Endodermal cell (in vitro differentiated cells): ENCODE data around the gene DSEL. TPM values are rescaled to one million over a fixed set of nuclear protein-coding genes. Genes with fewer than 3 reads are reported as not detected.

Source experiments
- DNase-seq: peaks from one replicate; pipeline ENCODE4 v3.0.0-alpha.2; 2017
- H3K27ac ChIP-seq: 2 replicates; pipeline ENCODE4 v1.5.1; 2013; ENCODE audit warnings: mild to moderate bottlenecking, low read depth, low read length, moderate library complexity
- H3K27me3 ChIP-seq: 2 replicates; pipeline ENCODE4 v1.6.1; 2013; ENCODE audit warnings: mild to moderate bottlenecking, low read length, moderate library complexity; ENCODE audit not compliant: insufficient read depth, control insufficient read depth, poor library complexity, severe bottlenecking
- H3K36me3 ChIP-seq: 2 replicates; pipeline ENCODE4 v1.7.0; 2013; ENCODE audit warnings: mild to moderate bottlenecking, low read length, moderate library complexity; ENCODE audit not compliant: control insufficient read depth, insufficient read depth
- H3K4me1 ChIP-seq: one replicate; pipeline ENCODE4 v1.7.0; 2013; ENCODE audit warnings: low read length; ENCODE audit not compliant: control insufficient read depth, insufficient read depth
- H3K4me3 ChIP-seq: 2 replicates; pipeline ENCODE4 v1.5.1; 2013; ENCODE audit warnings: mild to moderate bottlenecking, low read length, moderate library complexity
- H3K9ac ChIP-seq: 2 replicates; pipeline ENCODE4 v1.6.1; 2013; ENCODE audit warnings: mild to moderate bottlenecking, low read length, moderate library complexity; ENCODE audit not compliant: poor library complexity, severe bottlenecking; ENCODE audit errors: extremely low read depth
- H3K9me3 ChIP-seq: 2 replicates; pipeline ENCODE4 v1.6.1; 2013; ENCODE audit warnings: mild to moderate bottlenecking, low read length, moderate library complexity; ENCODE audit not compliant: control insufficient read depth
- H3K27ac Mint-ChIP-seq: 2 replicates; pipeline ENCODE4 v1.8.0; 2020; ENCODE audit warnings: mixed read lengths
- H3K27me3 Mint-ChIP-seq: 2 replicates; pipeline ENCODE4 v1.8.0; 2021; ENCODE audit warnings: mild to moderate bottlenecking, mixed read lengths; ENCODE audit not compliant: insufficient read depth
- H3K36me3 Mint-ChIP-seq: 2 replicates; pipeline ENCODE4 v1.8.0; 2020; ENCODE audit warnings: low read depth, mixed read lengths
- H3K4me1 Mint-ChIP-seq: 2 replicates; pipeline ENCODE4 v1.8.0; 2020; ENCODE audit warnings: mixed read lengths
- H3K4me3 Mint-ChIP-seq: 2 replicates; pipeline ENCODE4 v1.8.0; 2020; ENCODE audit warnings: mild to moderate bottlenecking, moderate library complexity, mixed read lengths
- H3K9me3 Mint-ChIP-seq: 2 replicates; pipeline ENCODE4 v1.8.0; 2020; ENCODE audit warnings: mild to moderate bottlenecking, mixed read lengths
- WGBS, 2 experiments: methylation state at CpG; one replicate each; pipeline versions ENCODE4 v1.1.5 to v1.1.7; 2013; ENCODE audit warnings: missing lambda C conversion rate in 2 of 2, mixed read lengths in 1 of 2; ENCODE audit not compliant: insufficient coverage in 1 of 2, insufficient read length in 1 of 2; 5-methylcytosine and 5-hydroxymethylcytosine counted together
- long read RNA-seq, 4 experiments: library from polyadenylated mRNA in 2 of 4; library from RNA in 1 of 4; library from capped mRNA in 1 of 4; stranded (forward) in 3 of 4; unstranded in 1 of 4; transcript quantifications; one replicate each; pipeline ENCODE4 v2.0.0, GENCODE V29; 2020 to 2021; ENCODE audit warnings: inconsistent platforms in 1 of 4
- polyA plus RNA-seq, 2 experiments: library from polyadenylated mRNA; stranded (reverse); fragments of 50-300 nt; gene quantifications; one replicate each; pipeline ENCODE4 v1.2.3, GENCODE V29; 2013
- total RNA-seq, 2 donors: library from RNA; stranded (reverse); fragmentation: NEBNext Ultra II Directional in 1 of 2; extraction: Animal tissue kit (Norgen Biotek cat#: 25700) in 1 of 2; gene quantifications; 2 replicates in 1 of 2; 3 replicates in 1 of 2; pipeline ENCODE4 v1.2.1, GENCODE V29; 2021
- TF ChIP-seq, protein P1 (sequence below): fragments of 200-600 bp; sonication (generic); conservative IDR thresholded peaks from 2 replicates; pipeline ENCODE4 v1.5.0; 2021; ENCODE audit warnings: antibody characterized with exemption, mild to moderate bottlenecking

DSEL gene
- 1 to 10 TPM; 6.0 to 9.0 TPM for total RNA-seq
- polyA plus RNA-seq (2013, experiment 1 of 2): 3.1 TPM
- polyA plus RNA-seq (2013, experiment 2 of 2): 3.2 TPM
- long read RNA-seq, experiment 1, full-length matches to known transcripts: 4 of 7 reads
- long read RNA-seq, experiment 1, partial matches to known transcripts: 0 of 7 reads
- long read RNA-seq, experiment 1, other reads (novel, unspliced or antisense): 3 of 7 reads
- long read RNA-seq, experiment 2, full-length matches to known transcripts: 10 of 13 reads
- long read RNA-seq, experiment 2, partial matches to known transcripts: 1 of 13 reads
- long read RNA-seq, experiment 2, other reads (novel, unspliced or antisense): 2 of 13 reads
- long read RNA-seq, experiment 3, full-length matches to known transcripts: 23 of 29 reads
- long read RNA-seq, experiment 3, partial matches to known transcripts: 0 of 29 reads
- long read RNA-seq, experiment 3, other reads (novel, unspliced or antisense): 6 of 29 reads
- long read RNA-seq, experiment 4: 0 reads

DNA sequence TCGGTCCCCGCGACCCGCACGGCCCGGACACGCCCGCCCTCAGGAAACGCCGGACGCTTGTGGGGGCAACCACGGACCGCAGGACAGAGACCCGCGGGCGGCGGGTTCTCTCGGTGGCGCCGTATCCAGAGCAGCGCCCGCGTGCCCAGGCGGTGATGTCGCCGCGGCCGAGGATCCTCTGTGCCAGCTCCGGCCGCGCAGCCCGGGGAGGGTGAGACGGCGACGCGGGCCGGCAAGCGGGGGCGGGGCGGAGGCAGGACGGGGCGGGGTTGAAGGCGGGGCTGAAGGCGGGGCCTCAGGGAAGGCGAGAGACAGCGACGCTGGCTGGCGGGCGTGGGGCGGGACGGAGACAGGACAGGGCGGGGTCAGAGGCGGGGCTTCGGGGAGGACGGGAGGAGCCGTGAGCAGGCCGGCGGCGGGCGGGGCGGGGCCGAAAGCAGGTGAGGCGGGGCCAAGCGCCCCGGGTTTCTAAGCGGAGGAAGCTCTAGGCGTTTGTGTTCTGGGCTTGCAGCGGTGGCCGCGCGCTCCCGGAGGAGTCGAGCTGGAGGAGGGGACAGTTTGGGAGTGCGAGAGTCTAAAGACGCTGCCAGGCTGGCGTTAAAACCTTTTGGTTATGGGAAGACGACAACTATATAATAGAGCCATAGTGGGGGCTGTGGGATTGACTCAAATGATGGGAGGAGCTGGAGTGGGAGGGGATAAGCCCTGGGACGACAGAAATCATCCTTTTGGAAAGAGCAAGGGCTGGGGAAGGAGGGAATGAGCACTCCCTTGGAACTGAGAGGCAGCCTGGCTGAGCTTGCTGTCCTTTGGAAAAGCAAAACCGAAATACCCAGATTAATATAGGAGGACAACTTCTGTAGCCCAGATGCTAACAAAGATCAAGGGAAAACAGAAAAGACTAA lies at the start of gene DSEL:
DSEL (minus strand) TSS at position 182 of the 905 bp plus-strand sequence. CDS start 2,112 bp downstream, outside the sequence.
- H3K9me3 ChIP-seq: no peaks in the 10 kb centered on the region
- H3K4me1 ChIP-seq: no peaks in the 10 kb centered on the region
- H3K9me3 Mint-ChIP-seq: no peaks in the 10 kb centered on the region
- peak within 1 kb of the TSS; percentile 79 for H3K4me3 Mint-ChIP-seq
- H3K27me3 ChIP-seq: no peaks in the 10 kb centered on the region
- no peaks in the 10 kb centered on the region for H3K27me3 Mint-ChIP-seq
- H3K9ac ChIP-seq: peak within 1 kb of the TSS; percentile 70
- H3K36me3 ChIP-seq: peaks cover 20% of the 10 kb centered on the region
- H3K27ac Mint-ChIP-seq: peak within 1 kb of the TSS; percentile 95
- peak within 1 kb of the TSS; percentile 41 for H3K27ac ChIP-seq
- H3K36me3 Mint-ChIP-seq: peaks cover 13% of the 10 kb centered on the region
- peak within 1 kb of the TSS; percentile 96 for H3K4me3 ChIP-seq
- 0% methylated on average over 19 to 79 of the region's 79 CpGs for WGBS, 2 experiments
- peak; percentile 100 for DNase-seq
- H3K4me1 Mint-ChIP-seq: peaks cover 15% of the 10 kb centered on the region
- TF ChIP-seq, protein P1, sequence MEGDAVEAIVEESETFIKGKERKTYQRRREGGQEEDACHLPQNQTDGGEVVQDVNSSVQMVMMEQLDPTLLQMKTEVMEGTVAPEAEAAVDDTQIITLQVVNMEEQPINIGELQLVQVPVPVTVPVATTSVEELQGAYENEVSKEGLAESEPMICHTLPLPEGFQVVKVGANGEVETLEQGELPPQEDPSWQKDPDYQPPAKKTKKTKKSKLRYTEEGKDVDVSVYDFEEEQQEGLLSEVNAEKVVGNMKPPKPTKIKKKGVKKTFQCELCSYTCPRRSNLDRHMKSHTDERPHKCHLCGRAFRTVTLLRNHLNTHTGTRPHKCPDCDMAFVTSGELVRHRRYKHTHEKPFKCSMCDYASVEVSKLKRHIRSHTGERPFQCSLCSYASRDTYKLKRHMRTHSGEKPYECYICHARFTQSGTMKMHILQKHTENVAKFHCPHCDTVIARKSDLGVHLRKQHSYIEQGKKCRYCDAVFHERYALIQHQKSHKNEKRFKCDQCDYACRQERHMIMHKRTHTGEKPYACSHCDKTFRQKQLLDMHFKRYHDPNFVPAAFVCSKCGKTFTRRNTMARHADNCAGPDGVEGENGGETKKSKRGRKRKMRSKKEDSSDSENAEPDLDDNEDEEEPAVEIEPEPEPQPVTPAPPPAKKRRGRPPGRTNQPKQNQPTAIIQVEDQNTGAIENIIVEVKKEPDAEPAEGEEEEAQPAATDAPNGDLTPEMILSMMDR: no peak

DNA sequence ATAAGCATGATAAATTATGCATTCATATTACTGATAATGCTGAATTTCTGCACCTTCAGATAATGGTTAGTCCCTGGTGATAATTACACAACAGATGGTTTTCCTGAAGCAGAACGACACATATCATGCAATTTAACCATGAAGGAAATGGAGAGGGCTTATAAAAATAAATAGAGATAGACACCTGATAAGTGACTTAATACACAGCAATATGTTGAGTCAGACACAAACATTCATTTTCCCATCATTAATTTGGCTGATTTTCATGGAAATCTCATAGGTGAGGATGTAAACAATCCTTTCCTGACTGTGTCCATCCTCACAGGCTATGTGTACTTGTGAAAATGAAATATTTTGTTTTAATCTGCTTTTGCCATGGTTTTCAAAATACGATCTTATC lies 36.9 kb upstream of the DSEL start:
- Mint-ChIP-seq H3K4me1 (peaks cover 3% of the 10 kb centered on the region), H3K27me3 (no peaks in the 10 kb centered on the region), H3K4me3 (no peak overlapping the region), H3K9me3 (peaks cover 2% of the 10 kb centered on the region), H3K27ac (no peak overlapping the region), H3K36me3 (no peaks in the 10 kb centered on the region)
- H3K4me1 ChIP-seq: no peaks in the 10 kb centered on the region
- no peak overlapping the region for H3K27ac ChIP-seq
- TF ChIP-seq, protein P1: no peak
- DNase-seq: no peak
- no peaks in the 10 kb centered on the region for H3K9me3 ChIP-seq
- H3K27me3 ChIP-seq: no peaks in the 10 kb centered on the region
- no peak overlapping the region for H3K4me3 ChIP-seq
- H3K9ac ChIP-seq: no peak overlapping the region
- H3K36me3 ChIP-seq: no peaks in the 10 kb centered on the region
- WGBS, 2 experiments: 67 to 95% methylated on average over 1 to 2 of the region's 2 CpGs

DNA sequence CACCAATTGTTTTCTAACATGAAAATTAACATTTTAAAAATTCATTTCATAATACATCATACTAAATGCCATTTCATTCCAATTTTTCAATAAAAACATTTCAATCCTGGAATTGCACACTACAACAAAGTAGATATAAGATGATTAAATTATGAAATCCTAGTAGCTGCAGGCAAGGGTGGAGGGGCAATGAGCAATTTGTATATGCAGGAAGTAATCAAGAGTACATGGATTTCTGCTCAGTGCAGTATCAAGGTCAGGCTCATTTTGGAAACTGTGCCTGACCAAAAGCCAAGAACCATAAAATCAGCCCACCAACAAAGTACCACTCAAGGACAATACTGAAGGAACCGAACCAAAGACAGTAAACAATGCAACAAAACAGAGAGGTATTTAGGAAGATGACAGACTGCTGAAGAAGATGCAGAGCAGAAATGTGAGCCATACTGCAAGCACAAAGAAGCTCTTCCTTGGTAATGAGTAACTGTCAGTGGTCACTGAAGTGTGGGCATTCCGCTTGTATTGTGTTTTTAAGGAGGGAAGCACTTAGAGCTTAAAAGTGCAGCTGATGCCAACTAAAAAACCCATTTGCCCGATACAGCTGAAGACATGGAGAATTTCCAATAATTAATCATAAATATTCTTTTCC lies 34.5 kb upstream of the DSEL start:
- no peaks in the 10 kb centered on the region for H3K36me3 ChIP-seq
- no peaks in the 10 kb centered on the region for H3K27me3 ChIP-seq
- 95 to 100% methylated on average over 1 to 3 of the region's 3 CpGs for WGBS, 2 experiments
- H3K4me1 Mint-ChIP-seq: peaks cover 3% of the 10 kb centered on the region
- no peaks in the 10 kb centered on the region for H3K9me3 ChIP-seq
- H3K4me3 Mint-ChIP-seq: no peak overlapping the region
- no peak overlapping the region for H3K27ac Mint-ChIP-seq
- no peaks in the 10 kb centered on the region for H3K9me3 Mint-ChIP-seq
- no peak overlapping the region for H3K27ac ChIP-seq
- H3K4me3 ChIP-seq: no peak overlapping the region
- no peak for DNase-seq
- no peaks in the 10 kb centered on the region for H3K27me3 Mint-ChIP-seq
- TF ChIP-seq, protein P1: no peak
- H3K36me3 Mint-ChIP-seq: no peaks in the 10 kb centered on the region
- H3K4me1 ChIP-seq: no peaks in the 10 kb centered on the region
- no peak overlapping the region for H3K9ac ChIP-seq
